Body of pancreas (tissue), 4 donors: ENCODE data around the gene RUSC2.

ENCODE experiments used
- CTCF ChIP-seq, 7 experiments: fragments of 450-650 bp in 4 of 7; fragments of 200-600 bp in 3 of 7; sonication (generic) in 3 of 7; IDR thresholded peaks; one replicate each; pipeline ENCODE4 v1.5.1; 2016 to 2019; ENCODE audit warnings: antibody characterized with exemption in 7 of 7
- POLR2A ChIP-seq, 3 donors: fragments of 450-650 bp; IDR thresholded peaks; one replicate each; pipeline ENCODE4 v1.6.1; 2016; ENCODE audit warnings: antibody characterized with exemption in 3 of 3, mild to moderate bottlenecking in 2 of 3

GRCh38 chr9:35453786-35454185 lies 36.1 kb upstream of the RUSC2 start:
- no peak for TF ChIP-seq CTCF (IDR thresholded peaks at IDR 0.05)
- TF ChIP-seq POLR2A (IDR thresholded peaks at IDR 0.05), result no peak
